Measurements from ENCODE around the gene RASD1. TPM values are rescaled to one million over a fixed set of nuclear protein-coding genes. Genes with fewer than 3 reads are reported as not detected.
A peak's percentile ranks its signal among the peaks of the same experiment; 100 is the strongest.

Gene RASD1
- total and polyA plus RNA-seq, 7 experiments from 2014 or later: 0.35 to 2.5 (median 1.0) TPM; not detected in 2

- Histone ChIP-seq H3K4me1 (ENCODE audit: control insufficient read depth in 2 of 2, insufficient read depth in 2 of 2, low read length in 2 of 2) (no peaks in the 10 kb centered on the region), H3K36me3 (ENCODE audit: control insufficient read depth in 2 of 3, insufficient read depth in 3 of 3, low read length in 3 of 3) (no peaks in the 10 kb centered on the region), H3K27me3 (ENCODE audit: control insufficient read depth in 2 of 2, insufficient read depth in 2 of 2, low read length in 2 of 2) (no peaks in the 10 kb centered on the region), H3K27ac (ENCODE audit: low read depth, low read length) (no peak overlapping the region), H3K9me3 (ENCODE audit: control insufficient read depth in 2 of 3, low read length in 3 of 3) (no peaks in the 10 kb centered on the region), H3K4me3 (ENCODE audit: low read length) (no peak overlapping the region)
- ChIA-PET CTCF (no interaction called here), POLR2A (interaction anchor here (0.6 kb wide), 1 partner anchor 61 kb away, joined by 3 read pairs; no protein-coding TSS in a partner anchor)
- Mint-ChIP-seq H3K27ac (no peak overlapping the region), H3K36me3 (no peaks in the 10 kb centered on the region), H3K4me3 (no peak overlapping the region), H3K9me3 (peaks cover 0 to 3% (median 0%) of the 10 kb centered on the region in 11 donors), H3K4me1 (peaks cover 0 to 3% (median 0%) of the 10 kb centered on the region in 7 donors), H3K27me3 (peaks cover 0 to 3% (median 0%) of the 10 kb centered on the region in 5 donors)
- DNase-seq (no peak), ATAC-seq (no peak)
- intact Hi-C loops (cut with micrococcal nuclease): no loop called here
Measured at GRCh38 chr17:17527534-17527933, 31.3 kb upstream of the RASD1 start.

- Histone ChIP-seq H3K4me1 (ENCODE audit: control insufficient read depth in 2 of 2, insufficient read depth in 2 of 2, low read length in 2 of 2) (no peaks in the 10 kb centered on the region), H3K9me3 (ENCODE audit: control insufficient read depth in 2 of 3, low read length in 3 of 3) (no peaks in the 10 kb centered on the region), H3K36me3 (ENCODE audit: control insufficient read depth in 2 of 3, insufficient read depth in 3 of 3, low read length in 3 of 3) (no peaks in the 10 kb centered on the region), H3K27me3 (ENCODE audit: control insufficient read depth in 2 of 2, insufficient read depth in 2 of 2, low read length in 2 of 2) (no peaks in the 10 kb centered on the region), H3K4me3 (ENCODE audit: low read length) (no peak overlapping the region), H3K27ac (ENCODE audit: low read depth, low read length) (no peak overlapping the region)
- Mint-ChIP-seq H3K4me3 (no peak overlapping the region), H3K36me3 (peaks cover 0 to 6% (median 0%) of the 10 kb centered on the region in 5 donors), H3K9me3 (peaks cover 0 to 3% (median 0%) of the 10 kb centered on the region in 11 donors), H3K4me1 (peaks cover 0 to 3% (median 0%) of the 10 kb centered on the region in 7 donors), H3K27ac (no peak overlapping the region), H3K27me3 (no peaks in the 10 kb centered on the region)
- ChIA-PET POLR2A (no interaction called here), CTCF (interaction anchor here (1.2 kb wide), 1 partner anchor 29 kb away, joined by 6 read pairs; no protein-coding TSS in a partner anchor)
- no peak for ATAC-seq
- no peak for DNase-seq
- intact Hi-C loops (cut with micrococcal nuclease): no loop called here
Measured at GRCh38 chr17:17526369-17526768, 30.2 kb upstream of the RASD1 start.

GRCh38 chr17:17525956-17526355 lies 29.8 kb upstream of the RASD1 start:
- H3K4me3 ChIP-seq (ENCODE audit: low read length): no peak overlapping the region
- H3K27ac ChIP-seq (ENCODE audit: low read depth, low read length): no peak overlapping the region
- Mint-ChIP-seq H3K4me3 (no peak overlapping the region), H3K9me3 (peaks cover 0 to 3% (median 0%) of the 10 kb centered on the region in 11 donors), H3K27me3 (no peaks in the 10 kb centered on the region), H3K27ac (no peak overlapping the region), H3K4me1 (peaks cover 0 to 3% (median 0%) of the 10 kb centered on the region in 7 donors), H3K36me3 (peaks cover 0 to 6% (median 0%) of the 10 kb centered on the region in 5 donors)
- no peaks in the 10 kb centered on the region for H3K9me3 ChIP-seq (ENCODE audit: control insufficient read depth in 2 of 3, low read length in 3 of 3)
- intact Hi-C loops (cut with micrococcal nuclease): no loop called here
- ChIA-PET CTCF (interaction anchor here (0.6 to 1.2 kb wide), 2 partner anchors 29 to 357 kb away, joined by 4 to 6 read pairs; no protein-coding TSS in a partner anchor), POLR2A (no interaction called here)
- ATAC-seq (no peak), DNase-seq (no peak)
- no peaks in the 10 kb centered on the region for H3K27me3 ChIP-seq (ENCODE audit: control insufficient read depth in 2 of 2, insufficient read depth in 2 of 2, low read length in 2 of 2)
- no peaks in the 10 kb centered on the region for H3K36me3 ChIP-seq (ENCODE audit: control insufficient read depth in 2 of 3, insufficient read depth in 3 of 3, low read length in 3 of 3)
- H3K4me1 ChIP-seq (ENCODE audit: control insufficient read depth in 2 of 2, insufficient read depth in 2 of 2, low read length in 2 of 2): no peaks in the 10 kb centered on the region

GRCh38 chr17:17525311-17525710 lies 29.1 kb upstream of the RASD1 start:
- no peaks in the 10 kb centered on the region for H3K27me3 ChIP-seq (ENCODE audit: control insufficient read depth in 2 of 2, insufficient read depth in 2 of 2, low read length in 2 of 2)
- no peak overlapping the region for H3K27ac ChIP-seq (ENCODE audit: low read depth, low read length)
- no peaks in the 10 kb centered on the region for H3K36me3 ChIP-seq (ENCODE audit: control insufficient read depth in 2 of 3, insufficient read depth in 3 of 3, low read length in 3 of 3)
- Mint-ChIP-seq H3K27ac (peak overlapping the region in 1 of 9 donors; percentile 46), H3K27me3 (no peaks in the 10 kb centered on the region), H3K36me3 (peaks cover 0 to 9% (median 0%) of the 10 kb centered on the region in 5 donors), H3K4me3 (no peak overlapping the region), H3K9me3 (peaks cover 0 to 3% (median 0%) of the 10 kb centered on the region in 11 donors), H3K4me1 (peaks cover 0 to 3% (median 0%) of the 10 kb centered on the region in 7 donors)
- CTCF ChIA-PET: interaction anchor here (0.6 kb wide), 1 partner anchor 357 kb away, joined by 4 read pairs; no protein-coding TSS in a partner anchor
- intact Hi-C loops (cut with micrococcal nuclease): no loop called here
- no peaks in the 10 kb centered on the region for H3K4me1 ChIP-seq (ENCODE audit: control insufficient read depth in 2 of 2, insufficient read depth in 2 of 2, low read length in 2 of 2)
- ATAC-seq (no peak), DNase-seq (no peak)
- POLR2A ChIA-PET: no interaction called here
- no peak overlapping the region for H3K4me3 ChIP-seq (ENCODE audit: low read length)
- H3K9me3 ChIP-seq (ENCODE audit: control insufficient read depth in 2 of 3, low read length in 3 of 3): no peaks in the 10 kb centered on the region

GRCh38 chr17:17523731-17524490 lies 27.7 kb upstream of the RASD1 start:
- CTCF ChIA-PET: no interaction called here
- POLR2A ChIA-PET: no interaction called here
- H3K36me3 ChIP-seq (ENCODE audit: control insufficient read depth in 2 of 3, insufficient read depth in 3 of 3, low read length in 3 of 3): no peaks in the 10 kb centered on the region
- no peak overlapping the region for H3K4me3 ChIP-seq (ENCODE audit: low read length)
- no peak for ATAC-seq
- no peaks in the 10 kb centered on the region for H3K27me3 Mint-ChIP-seq
- no peak overlapping the region for H3K27ac Mint-ChIP-seq
- H3K9me3 ChIP-seq (ENCODE audit: control insufficient read depth in 2 of 3, low read length in 3 of 3): no peaks in the 10 kb centered on the region
- no peaks in the 10 kb centered on the region for H3K27me3 ChIP-seq (ENCODE audit: control insufficient read depth in 2 of 2, insufficient read depth in 2 of 2, low read length in 2 of 2)
- H3K27ac ChIP-seq (ENCODE audit: low read depth, low read length): no peak overlapping the region
- H3K4me1 Mint-ChIP-seq: no peaks in the 10 kb centered on the region
- H3K4me3 Mint-ChIP-seq: no peak overlapping the region
- intact Hi-C loops (cut with micrococcal nuclease): no loop called here
- peak in 1 of 9 donors; percentile 4 for DNase-seq
- peaks cover 0 to 3% (median 0%) of the 10 kb centered on the region in 11 donors for H3K9me3 Mint-ChIP-seq
- no peaks in the 10 kb centered on the region for H3K4me1 ChIP-seq (ENCODE audit: control insufficient read depth in 2 of 2, insufficient read depth in 2 of 2, low read length in 2 of 2)
- H3K36me3 Mint-ChIP-seq: peaks cover 0 to 11% (median 0%) of the 10 kb centered on the region in 5 donors

- no peaks in the 10 kb centered on the region for H3K27me3 Mint-ChIP-seq
- Histone ChIP-seq H3K27me3 (ENCODE audit: control insufficient read depth in 2 of 2, insufficient read depth in 2 of 2, low read length in 2 of 2) (no peaks in the 10 kb centered on the region), H3K4me3 (ENCODE audit: low read length) (no peak overlapping the region), H3K36me3 (ENCODE audit: control insufficient read depth in 2 of 3, insufficient read depth in 3 of 3, low read length in 3 of 3) (no peaks in the 10 kb centered on the region), H3K27ac (ENCODE audit: low read depth, low read length) (no peak overlapping the region), H3K4me1 (ENCODE audit: control insufficient read depth in 2 of 2, insufficient read depth in 2 of 2, low read length in 2 of 2) (no peaks in the 10 kb centered on the region), H3K9me3 (ENCODE audit: control insufficient read depth in 2 of 3, low read length in 3 of 3) (no peaks in the 10 kb centered on the region)
- DNase-seq: peak in 1 of 9 donors; percentile 7
- peaks cover 0 to 3% (median 0%) of the 10 kb centered on the region in 11 donors for H3K9me3 Mint-ChIP-seq
- no peak for ATAC-seq
- CTCF ChIA-PET: no interaction called here
- intact Hi-C loops (cut with micrococcal nuclease): no loop called here
- no peak overlapping the region for H3K27ac Mint-ChIP-seq
- POLR2A ChIA-PET: no interaction called here
- no peak overlapping the region for H3K4me3 Mint-ChIP-seq
- peaks cover 0 to 11% (median 0%) of the 10 kb centered on the region in 5 donors for H3K36me3 Mint-ChIP-seq
- H3K4me1 Mint-ChIP-seq: no peaks in the 10 kb centered on the region
Measured at GRCh38 chr17:17523001-17523730, 27.0 kb upstream of the RASD1 start.

All from naive thymus-derived CD4-positive, alpha-beta T cell (primary cell).